DMS79 (cell line): Measurements from ENCODE around the gene SPATA16.
"Not testable (repeated sequence)": the region's sequence is repeated elsewhere in the genome, so short reads cannot be mapped to it uniquely, and the experiment has no call there.

Source experiments
- DNase-seq: peaks from one replicate; lab custom pipeline; 2025; lab: John Stamatoyannopoulos, UW

Gene SPATA16

DNA sequence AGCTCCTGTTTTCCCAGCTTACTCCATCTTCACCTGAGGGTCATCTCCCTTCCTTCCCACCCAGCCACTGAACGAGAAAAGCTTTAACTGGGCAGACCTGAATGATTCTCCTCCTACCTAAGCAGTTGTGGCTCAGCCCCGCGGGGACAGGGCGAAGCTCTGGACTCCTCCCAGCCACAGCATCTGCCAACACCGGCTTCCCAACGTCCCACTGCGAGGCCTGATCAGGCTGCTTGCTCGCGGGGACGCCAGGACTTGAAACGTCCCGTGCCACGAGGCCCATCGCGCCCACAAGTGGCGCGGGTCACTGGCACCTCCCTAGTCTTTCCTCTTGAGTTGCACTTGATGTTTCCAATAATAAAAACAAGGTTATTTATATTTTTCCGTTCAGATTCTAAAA is at the start of gene SPATA16:
TSS of gene SPATA16 (minus strand) at position 250 of the 400 bp plus-strand sequence. CDS start 23,504 bp downstream, outside the sequence.
- no peak for DNase-seq

GRCh38 chr3:173183022-173183421 is 42.0 kb upstream of the SPATA16 start:
- not testable (repeated sequence) for DNase-seq

DNA sequence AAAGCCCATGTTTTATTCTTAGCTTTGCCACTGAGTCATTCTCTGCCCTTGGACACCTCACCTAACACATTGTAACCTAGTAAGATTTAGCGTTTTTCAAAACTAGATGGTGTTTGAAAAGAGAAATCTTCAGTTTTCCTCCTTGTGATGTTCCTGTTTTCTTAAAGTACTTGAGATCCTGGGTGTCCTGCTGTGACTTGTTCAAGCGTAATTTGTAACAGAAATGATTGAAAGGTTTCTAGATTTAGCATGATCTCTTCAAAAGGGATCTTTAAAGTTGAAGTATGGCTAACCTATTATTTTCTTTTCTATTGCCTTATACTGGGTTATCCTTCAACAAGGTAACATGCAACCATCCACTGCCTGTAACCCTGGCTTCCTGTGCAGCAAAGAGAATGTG is 32.6 kb upstream of the SPATA16 start:
- DNase-seq: no peak

DNA sequence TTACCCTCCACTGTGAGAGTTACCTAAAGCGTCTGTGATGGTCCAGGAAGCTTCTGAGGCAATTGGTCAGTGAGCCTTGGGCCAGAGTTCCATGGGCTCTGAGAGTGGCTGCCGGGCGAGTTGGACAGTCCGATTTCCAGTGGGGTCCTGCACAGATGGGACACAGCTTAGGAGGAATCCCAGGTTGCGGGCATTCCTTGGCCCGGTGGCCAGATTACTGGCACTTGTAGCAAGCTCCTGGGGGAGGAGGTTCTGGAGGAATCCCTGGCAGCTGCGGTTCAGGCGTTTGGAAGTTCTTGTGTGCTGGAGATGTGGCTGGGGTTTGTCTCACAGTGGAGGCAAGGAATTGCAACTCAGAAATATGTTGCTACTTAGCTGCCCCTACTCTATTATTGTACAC is 18.1 kb upstream of the SPATA16 start:
- not testable (repeated sequence) for DNase-seq

DNA sequence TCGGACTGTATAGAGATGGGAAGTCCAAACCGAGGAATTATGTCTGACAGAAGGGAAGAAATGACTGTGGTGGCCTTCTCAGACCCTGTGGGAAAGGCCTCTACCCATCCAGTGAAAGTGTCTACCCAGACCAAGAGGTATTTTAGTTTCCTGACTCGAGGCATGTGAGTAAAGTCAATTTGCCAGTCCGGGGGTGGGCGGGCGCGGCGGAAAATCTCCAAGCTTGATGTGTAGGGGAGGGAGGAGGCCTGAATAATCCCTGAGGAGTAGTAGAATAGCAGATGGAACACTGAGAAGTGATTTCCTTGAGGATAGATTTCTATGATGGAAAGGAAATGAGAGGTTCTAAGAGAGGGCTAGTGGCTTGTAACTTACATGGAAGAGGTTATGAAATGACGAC is 15.5 kb upstream of the SPATA16 start:
- DNase-seq: not testable (repeated sequence)

DNA sequence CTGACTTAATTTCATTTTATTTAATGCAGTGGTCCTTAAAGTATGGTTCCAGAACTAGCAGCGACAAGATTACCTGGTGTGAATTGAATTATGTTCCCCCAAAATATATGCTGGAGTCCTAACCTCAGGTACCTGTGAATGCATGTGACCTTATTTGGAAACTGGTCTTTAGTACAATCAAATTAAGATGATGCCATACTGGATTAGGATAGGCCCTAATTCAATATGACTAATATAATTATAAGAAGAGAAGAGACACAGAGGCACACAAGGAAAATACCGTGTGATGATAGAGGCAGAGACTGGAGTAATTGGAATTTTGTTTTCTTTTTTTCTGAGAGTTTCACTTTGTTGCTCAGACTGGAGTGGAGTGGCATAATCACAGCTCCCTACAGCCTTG is 12.6 kb upstream of the SPATA16 start:
- no peak for DNase-seq

GRCh38 chr3:173139420-173139819 is 1.6 kb downstream of the SPATA16 start:
- DNase-seq: no peak

DNA sequence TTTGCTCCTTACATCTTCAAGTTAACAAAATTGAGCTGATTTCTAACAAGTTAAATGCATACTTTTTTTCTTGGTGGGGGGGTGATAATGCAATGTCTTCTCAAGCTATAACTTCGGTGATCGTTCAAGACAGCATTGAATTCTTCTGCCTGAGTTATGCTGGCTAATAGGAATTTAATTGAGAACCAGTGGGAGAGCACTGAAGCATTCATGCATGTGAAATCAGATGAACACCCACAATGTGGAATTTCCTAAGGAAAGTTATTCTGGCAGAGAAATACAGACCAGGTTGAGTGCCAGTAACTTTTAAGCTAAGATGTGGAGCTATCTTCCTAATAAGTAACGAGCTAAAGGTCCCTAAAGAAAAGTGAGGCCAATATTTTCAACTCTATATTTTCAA is 3.0 kb downstream of the SPATA16 start:
- DNase-seq: no peak

DNA sequence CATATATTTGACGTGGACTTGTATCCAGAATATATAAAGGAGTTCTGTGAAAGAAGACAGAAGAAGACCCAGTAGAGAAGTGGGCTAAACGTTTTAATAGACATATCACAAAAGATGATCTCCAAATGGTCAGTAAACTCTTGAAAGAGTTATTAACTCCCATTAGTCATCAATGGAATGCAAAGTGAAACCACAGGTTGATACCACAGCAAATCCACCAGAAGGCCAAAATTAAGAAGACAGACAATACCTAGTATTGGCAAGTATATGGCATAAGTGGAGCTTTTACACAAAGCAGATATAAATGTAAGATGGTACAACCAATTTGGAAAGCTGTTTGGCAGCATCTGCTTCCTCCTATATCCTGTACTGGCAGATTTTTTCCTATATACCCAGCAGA is 6.0 kb downstream of the SPATA16 start:
- DNase-seq: no peak

DNA sequence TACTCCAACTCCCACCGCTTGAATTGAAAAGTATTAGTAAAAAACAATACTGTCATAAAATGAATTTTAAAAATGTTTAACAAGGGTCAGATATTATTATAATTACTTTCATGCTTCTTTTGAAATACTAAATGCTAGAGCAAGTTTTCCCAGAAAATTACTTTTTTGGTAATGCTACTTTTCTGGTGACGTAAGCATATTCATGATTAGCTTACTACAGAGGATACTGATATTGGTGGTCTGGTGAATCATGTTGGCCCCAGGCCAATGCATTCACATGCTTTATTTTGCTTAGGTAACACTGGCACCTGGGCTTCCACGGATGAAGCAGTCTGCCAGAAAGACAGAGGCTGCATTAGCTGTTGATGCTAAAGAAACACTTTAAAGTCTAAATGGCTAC is 12.4 kb downstream of the SPATA16 start:
- no peak for DNase-seq

DNA sequence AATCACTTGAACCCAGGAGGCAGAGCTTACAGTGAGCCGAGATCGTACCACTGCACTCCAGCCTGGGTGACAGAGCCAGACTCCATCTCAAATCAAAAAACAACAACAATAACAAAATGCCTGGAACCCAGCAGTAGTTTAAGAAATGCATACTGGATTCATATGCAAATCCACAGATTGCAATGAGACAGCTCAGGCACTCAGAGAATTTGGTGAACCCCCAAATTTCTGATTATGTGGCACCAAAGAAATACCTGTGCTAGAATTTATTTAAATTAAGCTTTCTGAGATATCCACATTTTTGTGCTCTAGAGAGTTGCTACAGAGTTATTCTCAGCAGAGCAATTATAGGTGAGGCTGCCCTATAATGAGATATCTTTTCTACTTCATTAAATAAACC is 29.7 kb downstream of the SPATA16 start:
- no peak for DNase-seq

DNA sequence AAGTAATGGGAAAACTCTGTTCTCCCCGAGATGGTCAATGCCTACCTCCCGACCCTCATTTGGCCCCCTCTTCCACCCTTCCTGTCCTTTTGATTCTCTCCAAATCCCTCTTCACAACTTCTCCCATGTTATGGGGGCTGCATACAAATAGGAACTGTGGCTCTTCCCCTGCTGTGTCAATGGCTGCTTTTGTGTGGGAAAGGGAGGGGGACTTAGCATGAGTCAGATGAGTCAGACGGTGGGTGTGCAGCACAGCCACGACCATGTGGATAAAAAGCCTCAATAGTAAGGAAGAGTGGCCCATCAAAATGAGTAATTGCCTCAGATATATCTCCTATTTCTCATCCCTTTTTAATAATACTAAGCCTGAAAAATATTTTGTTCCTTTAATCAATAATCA is 31.9 kb downstream of the SPATA16 start:
- no peak for DNase-seq

- DNase-seq: no peak
These were observed 37.6 kb downstream of the SPATA16 start for GRCh38 chr3:173103469-173103868.

- no peak for DNase-seq
These were observed 42.1 kb downstream of the SPATA16 start for GRCh38 chr3:173098959-173099358.

GRCh38 chr3:173096994-173097785 is 43.8 kb downstream of the SPATA16 start:
- DNase-seq: no peak

DNA sequence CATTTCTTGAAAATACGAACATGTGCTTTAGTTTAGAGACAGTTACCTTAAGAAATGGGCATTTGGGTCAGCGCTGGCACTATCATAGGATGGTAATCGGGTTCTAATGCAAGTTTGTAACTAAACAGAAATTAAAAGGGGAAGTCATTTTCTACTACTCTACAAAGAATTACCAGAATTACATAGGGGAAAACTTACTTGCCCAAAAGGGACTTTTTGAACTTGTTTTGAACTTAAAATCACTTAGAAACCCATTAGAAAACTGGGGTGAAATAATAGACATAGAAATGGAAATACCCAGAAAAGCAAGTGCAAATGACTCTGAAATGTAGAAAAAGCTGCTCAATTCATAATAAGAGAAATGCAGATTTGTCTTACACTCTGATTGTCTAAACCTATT is 44.9 kb downstream of the SPATA16 start:
- DNase-seq: no peak

DNA sequence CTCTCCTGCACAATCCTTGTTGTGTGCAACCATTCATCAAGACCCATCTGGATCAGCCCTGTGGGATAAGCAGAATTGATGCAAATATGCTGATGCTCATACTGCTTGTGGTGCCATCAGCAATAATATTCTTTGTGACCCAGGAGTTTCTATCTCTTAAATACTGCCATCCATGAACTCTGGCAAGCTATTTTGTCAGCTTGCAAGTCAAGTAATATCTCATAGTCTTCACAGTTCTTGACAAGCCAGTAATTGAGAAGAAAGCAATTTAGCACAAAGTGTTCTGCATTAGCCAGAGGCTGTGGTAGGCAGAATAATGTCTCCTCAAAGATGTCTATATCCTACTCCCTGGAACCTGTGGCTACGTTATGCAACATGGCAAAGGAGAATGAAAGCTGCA is 49.0 kb downstream of the SPATA16 start:
- DNase-seq: no peak

DNA sequence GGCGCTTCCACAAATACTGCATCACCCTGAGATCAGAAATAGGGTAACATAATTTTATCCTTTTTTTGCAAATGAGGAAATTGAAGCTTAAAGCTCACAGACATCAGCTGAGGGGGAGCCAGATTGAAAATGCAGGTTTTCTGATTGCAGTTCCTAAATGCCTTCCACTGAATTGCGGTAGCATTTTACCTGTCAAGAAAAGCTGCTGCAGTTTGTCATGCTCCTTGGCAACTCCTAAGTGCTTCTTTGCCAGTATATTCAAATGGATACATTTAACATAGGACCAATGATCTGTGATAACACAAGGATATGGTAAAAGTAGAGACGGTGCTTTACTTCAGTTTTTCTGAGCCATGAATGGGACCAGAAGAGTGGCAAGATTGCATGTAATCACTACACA is 50.5 kb downstream of the SPATA16 start:
- no peak for DNase-seq

- no peak for DNase-seq
These were observed 51.8 kb downstream of the SPATA16 start for GRCh38 chr3:173089283-173089682.

DNA sequence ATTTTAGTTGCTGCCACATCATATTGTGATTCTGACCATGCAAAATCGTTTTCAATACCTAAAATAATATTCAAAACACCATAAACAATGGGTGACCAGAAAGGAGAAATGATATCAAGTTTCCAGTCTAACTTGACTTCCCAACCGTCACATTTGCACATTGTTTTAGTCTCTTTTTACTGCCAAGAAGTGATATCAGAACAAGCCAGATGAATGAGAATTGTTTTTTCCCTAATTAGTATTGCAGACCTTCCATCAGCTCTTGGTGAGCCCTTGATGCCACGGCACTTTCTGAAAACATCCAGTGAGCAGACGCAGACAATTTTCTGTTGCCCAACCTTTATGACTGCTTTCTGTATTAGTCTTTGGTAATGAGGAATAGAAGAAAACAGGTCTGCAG is 62.5 kb downstream of the SPATA16 start:
- DNase-seq: no peak

- no peak for DNase-seq
These were observed 74.7 kb downstream of the SPATA16 start for GRCh38 chr3:173066044-173067004.

DNA sequence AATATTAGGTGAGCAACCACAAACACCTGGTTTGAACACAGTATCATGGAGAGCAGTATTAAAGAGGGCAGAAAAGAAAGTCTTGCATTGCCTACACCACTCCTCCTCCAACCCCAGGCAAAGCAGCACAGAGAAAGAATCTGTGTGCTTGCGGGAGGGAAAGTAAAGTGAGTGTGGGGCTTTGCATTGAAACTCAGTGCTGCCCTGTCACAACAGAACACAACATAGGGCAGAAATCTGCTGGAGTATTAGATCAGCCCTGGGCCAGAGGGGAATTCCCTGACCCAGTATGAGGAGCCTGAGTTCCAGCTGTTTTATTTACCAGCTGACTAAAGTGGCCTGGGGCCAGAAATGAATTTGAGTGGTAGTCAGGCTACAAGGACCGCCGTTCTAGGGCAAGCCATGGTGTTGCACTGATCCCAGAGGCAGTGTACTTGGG is 75.5 kb downstream of the SPATA16 start:
- no peak for DNase-seq

GRCh38 chr3:173064631-173065030 is 76.4 kb downstream of the SPATA16 start:
- no peak for DNase-seq
